Liver (tissue), 9 donors: ENCODE results near the gene CSNK1G2. TPM values are rescaled to one million over a fixed set of nuclear protein-coding genes. Genes with fewer than 3 reads are reported as not detected.

Experiments used
- DNase-seq: peaks from one replicate; pipeline ENCODE4 v3.0.0-alpha.2; 2017; ENCODE audit warnings: low spot score
- H3K27ac ChIP-seq, 2 donors: one replicate each; pipeline ENCODE4 v1.7.0; 2013; ENCODE audit warnings: inconsistent platforms in 2 of 2, low read length in 2 of 2, control low read depth in 1 of 2, low read depth in 1 of 2, mild to moderate bottlenecking in 1 of 2
- H3K27me3 ChIP-seq, 4 donors: one replicate each; pipeline versions ENCODE4 v1.6.1 to v1.7.0; 2013; ENCODE audit warnings: low read length in 3 of 4, inconsistent platforms in 1 of 4, mild to moderate bottlenecking in 1 of 4, moderate library complexity in 1 of 4; ENCODE audit not compliant: control insufficient read depth in 4 of 4, insufficient read depth in 4 of 4
- H3K36me3 ChIP-seq, 4 donors: one replicate each; pipeline versions ENCODE4 v1.6.1 to v1.7.0; 2013; ENCODE audit warnings: low read length in 3 of 4, mild to moderate bottlenecking in 3 of 4, low read depth in 1 of 4, moderate library complexity in 1 of 4; ENCODE audit not compliant: control insufficient read depth in 4 of 4, insufficient read depth in 3 of 4
- H3K4me1 ChIP-seq, 4 donors: one replicate each; pipeline versions ENCODE4 v1.6.1 to v1.7.0; 2013; ENCODE audit warnings: low read length in 3 of 4, mild to moderate bottlenecking in 3 of 4, moderate library complexity in 1 of 4; ENCODE audit not compliant: control insufficient read depth in 4 of 4, insufficient read depth in 4 of 4
- H3K4me3 ChIP-seq, 3 donors: one replicate each; pipeline versions ENCODE4 v1.6.1 to v1.7.0; 2013; ENCODE audit warnings: low read length in 3 of 3, control low read depth in 1 of 3, low read depth in 1 of 3, mild to moderate bottlenecking in 1 of 3
- H3K9ac ChIP-seq, 2 donors: one replicate each; pipeline ENCODE4 v1.7.0; 2013; ENCODE audit warnings: low read length in 2 of 2, mild to moderate bottlenecking in 2 of 2, moderate library complexity in 2 of 2, control low read depth in 1 of 2, low read depth in 1 of 2
- H3K9me3 ChIP-seq, 4 donors: one replicate each; pipeline versions ENCODE4 v1.6.1 to v1.7.0; 2013; ENCODE audit warnings: low read length in 3 of 4; ENCODE audit not compliant: control insufficient read depth in 4 of 4
- EGR1 ChIP-seq, 2 donors: IDR thresholded peaks; 2 replicates each; pipeline ENCODE4 v1.6.1; 2016 to 2018; ENCODE audit warnings: antibody characterized with exemption in 2 of 2, low read depth in 2 of 2
- FOXA1 ChIP-seq: IDR thresholded peaks from 2 replicates; pipeline ENCODE4 v1.6.1; 2016; ENCODE audit warnings: antibody characterized with exemption
- FOXA2 ChIP-seq: IDR thresholded peaks from 2 replicates; pipeline ENCODE4 v1.6.1; 2016; ENCODE audit warnings: antibody characterized with exemption
- GABPA ChIP-seq, 2 donors: IDR thresholded peaks in 1 of 2; conservative IDR thresholded peaks in 1 of 2; 2 replicates each; pipeline ENCODE4 v1.6.1; 2016; ENCODE audit warnings: antibody characterized with exemption in 2 of 2, mild to moderate bottlenecking in 1 of 2, moderate library complexity in 1 of 2
- HNF4A ChIP-seq, 2 donors: conservative IDR thresholded peaks; 2 replicates each; pipeline ENCODE4 v1.6.1; 2016; ENCODE audit warnings: antibody characterized with exemption in 2 of 2, mild to moderate bottlenecking in 2 of 2
- HNF4G ChIP-seq: IDR thresholded peaks from 2 replicates; pipeline ENCODE4 v1.6.1; 2016; ENCODE audit warnings: antibody characterized with exemption
- JUND ChIP-seq, 2 donors: IDR thresholded peaks; 2 replicates each; pipeline ENCODE4 v1.6.1; 2016; ENCODE audit warnings: antibody characterized with exemption in 2 of 2
- NR2F2 ChIP-seq: IDR thresholded peaks from 2 replicates; pipeline ENCODE4 v1.6.1; 2016; ENCODE audit warnings: antibody characterized with exemption
- RAD21 ChIP-seq, 2 donors: IDR thresholded peaks; 2 replicates each; pipeline ENCODE4 v1.6.1; 2016; ENCODE audit warnings: antibody characterized with exemption in 2 of 2, mild to moderate bottlenecking in 2 of 2
- RXRA ChIP-seq, 2 donors: IDR thresholded peaks; 2 replicates each; pipeline ENCODE4 v1.6.1; 2017 to 2018; ENCODE audit warnings: antibody characterized with exemption in 2 of 2, mild to moderate bottlenecking in 1 of 2
- SP1 ChIP-seq: IDR thresholded peaks from 2 replicates; pipeline ENCODE4 v1.6.1; 2018; ENCODE audit warnings: antibody characterized with exemption, mild to moderate bottlenecking
- TAF1 ChIP-seq: conservative IDR thresholded peaks from 2 replicates; pipeline ENCODE4 v1.6.1; 2016; ENCODE audit warnings: antibody characterized with exemption, mild to moderate bottlenecking
- YY1 ChIP-seq: IDR thresholded peaks from 2 replicates; pipeline ENCODE4 v1.6.1; 2016; ENCODE audit warnings: antibody characterized with exemption, mild to moderate bottlenecking
- WGBS: extraction: QIAGEN DNeasy Blood & Tissue Kit; methylation state at CpG from one replicate; pipeline ENCODE4 v1.1.7; 2013; 5-methylcytosine and 5-hydroxymethylcytosine counted together
- polyA plus RNA-seq, 2 donors: library from polyadenylated mRNA; stranded (reverse) in 1 of 2; unstranded in 1 of 2; fragments of 200-250 nt in 1 of 2; fragments of >200 nt in 1 of 2; fragmentation: Nextera tagmentation in 1 of 2; extraction: Ambion mirVana in 1 of 2; gene quantifications; one replicate each; pipeline versions ENCODE4 v1.2.1 to v1.2.3, GENCODE V29; 2013 to 2015
- total RNA-seq, 2 donors: library from RNA; depleted of rRNA; stranded (reverse); fragments of >200 nt; gene quantifications; one replicate each; pipeline ENCODE4 v1.2.3, GENCODE V29; 2014
- TF ChIP-seq, protein P1 (sequence below): IDR thresholded peaks from 2 replicates; pipeline ENCODE4 v1.6.1; 2016; ENCODE audit warnings: antibody characterized with exemption, mild to moderate bottlenecking
- TF ChIP-seq, protein P2 (sequence below): fragments of 150-350 bp; IDR thresholded peaks from 2 replicates; pipeline ENCODE4 v1.5.1; 2017; ENCODE audit warnings: improper control_type of control experiment, low read depth, low read length; ENCODE audit not compliant: missing input control
- TF ChIP-seq, protein P3 (sequence below): IDR thresholded peaks from 2 replicates; pipeline ENCODE4 v1.6.1; 2016; ENCODE audit warnings: antibody characterized with exemption
- TF ChIP-seq, protein P4 (sequence below): IDR thresholded peaks from 2 replicates; pipeline ENCODE4 v1.6.1; 2016; ENCODE audit warnings: antibody characterized with exemption
- donor health status: healthy.
- donor health status: healthy.
- donor health status: healthy.
- donor health status: healthy.
- donor health status: healthy.

The CSNK1G2 gene
- total and polyA plus RNA-seq, 4 donors: 3.5 to 30.6 (median 23.9) TPM

DNA sequence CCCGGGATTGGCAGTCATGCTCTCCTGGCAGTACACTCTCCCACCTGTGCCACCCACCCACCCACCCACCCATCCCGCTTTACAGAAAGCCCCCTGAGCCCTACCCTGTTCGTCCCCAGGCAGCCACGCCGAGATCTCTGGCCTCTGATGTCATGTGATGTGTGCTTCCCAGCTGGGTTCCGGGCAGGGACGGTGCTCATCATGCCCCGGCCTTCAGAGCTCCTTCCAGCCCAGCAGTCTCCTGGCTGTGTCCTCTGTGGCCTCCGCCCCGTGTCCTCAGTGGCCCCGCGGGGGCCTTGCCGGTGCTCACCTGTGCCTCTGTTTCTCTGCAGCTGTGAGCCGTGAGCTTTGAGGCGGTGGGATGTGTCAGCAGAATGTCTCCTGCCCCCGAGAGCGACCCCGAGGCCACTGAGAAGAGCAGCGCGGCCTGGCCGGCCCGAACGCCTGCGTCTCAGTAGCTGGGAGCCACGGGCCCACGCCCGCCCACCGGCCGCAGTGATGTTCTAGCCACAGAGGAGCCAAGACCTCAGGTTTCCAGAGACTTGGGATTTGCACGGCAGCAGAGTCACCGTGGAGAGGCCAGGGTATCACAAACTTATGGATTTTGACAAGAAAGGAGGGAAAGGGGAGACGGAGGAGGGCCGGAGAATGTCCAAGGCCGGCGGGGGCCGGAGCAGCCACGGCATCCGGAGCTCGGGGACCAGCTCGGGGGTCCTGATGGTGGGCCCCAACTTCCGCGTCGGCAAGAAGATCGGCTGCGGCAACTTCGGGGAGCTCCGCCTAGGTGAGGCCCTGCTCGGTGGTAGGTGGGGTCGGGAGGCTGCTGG, 28.4 kb downstream of the CSNK1G2 start:
- TF ChIP-seq FOXA1: no peak
- TF ChIP-seq HNF4A (conservative IDR thresholded peaks at IDR 0.05): no peak
- TF ChIP-seq, protein P1, sequence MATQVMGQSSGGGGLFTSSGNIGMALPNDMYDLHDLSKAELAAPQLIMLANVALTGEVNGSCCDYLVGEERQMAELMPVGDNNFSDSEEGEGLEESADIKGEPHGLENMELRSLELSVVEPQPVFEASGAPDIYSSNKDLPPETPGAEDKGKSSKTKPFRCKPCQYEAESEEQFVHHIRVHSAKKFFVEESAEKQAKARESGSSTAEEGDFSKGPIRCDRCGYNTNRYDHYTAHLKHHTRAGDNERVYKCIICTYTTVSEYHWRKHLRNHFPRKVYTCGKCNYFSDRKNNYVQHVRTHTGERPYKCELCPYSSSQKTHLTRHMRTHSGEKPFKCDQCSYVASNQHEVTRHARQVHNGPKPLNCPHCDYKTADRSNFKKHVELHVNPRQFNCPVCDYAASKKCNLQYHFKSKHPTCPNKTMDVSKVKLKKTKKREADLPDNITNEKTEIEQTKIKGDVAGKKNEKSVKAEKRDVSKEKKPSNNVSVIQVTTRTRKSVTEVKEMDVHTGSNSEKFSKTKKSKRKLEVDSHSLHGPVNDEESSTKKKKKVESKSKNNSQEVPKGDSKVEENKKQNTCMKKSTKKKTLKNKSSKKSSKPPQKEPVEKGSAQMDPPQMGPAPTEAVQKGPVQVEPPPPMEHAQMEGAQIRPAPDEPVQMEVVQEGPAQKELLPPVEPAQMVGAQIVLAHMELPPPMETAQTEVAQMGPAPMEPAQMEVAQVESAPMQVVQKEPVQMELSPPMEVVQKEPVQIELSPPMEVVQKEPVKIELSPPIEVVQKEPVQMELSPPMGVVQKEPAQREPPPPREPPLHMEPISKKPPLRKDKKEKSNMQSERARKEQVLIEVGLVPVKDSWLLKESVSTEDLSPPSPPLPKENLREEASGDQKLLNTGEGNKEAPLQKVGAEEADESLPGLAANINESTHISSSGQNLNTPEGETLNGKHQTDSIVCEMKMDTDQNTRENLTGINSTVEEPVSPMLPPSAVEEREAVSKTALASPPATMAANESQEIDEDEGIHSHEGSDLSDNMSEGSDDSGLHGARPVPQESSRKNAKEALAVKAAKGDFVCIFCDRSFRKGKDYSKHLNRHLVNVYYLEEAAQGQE: no peak
- TF ChIP-seq SP1: no peak
- no peak for TF ChIP-seq GABPA (IDR thresholded peaks at IDR 0.05 in 1 of 2, conservative IDR thresholded peaks at IDR 0.05 in 1 of 2)
- TF ChIP-seq EGR1 (IDR thresholded peaks at IDR 0.05; ENCODE audit: low read depth in 2 of 2): no peak
- TF ChIP-seq NR2F2: no peak
- TF ChIP-seq, protein P2, sequence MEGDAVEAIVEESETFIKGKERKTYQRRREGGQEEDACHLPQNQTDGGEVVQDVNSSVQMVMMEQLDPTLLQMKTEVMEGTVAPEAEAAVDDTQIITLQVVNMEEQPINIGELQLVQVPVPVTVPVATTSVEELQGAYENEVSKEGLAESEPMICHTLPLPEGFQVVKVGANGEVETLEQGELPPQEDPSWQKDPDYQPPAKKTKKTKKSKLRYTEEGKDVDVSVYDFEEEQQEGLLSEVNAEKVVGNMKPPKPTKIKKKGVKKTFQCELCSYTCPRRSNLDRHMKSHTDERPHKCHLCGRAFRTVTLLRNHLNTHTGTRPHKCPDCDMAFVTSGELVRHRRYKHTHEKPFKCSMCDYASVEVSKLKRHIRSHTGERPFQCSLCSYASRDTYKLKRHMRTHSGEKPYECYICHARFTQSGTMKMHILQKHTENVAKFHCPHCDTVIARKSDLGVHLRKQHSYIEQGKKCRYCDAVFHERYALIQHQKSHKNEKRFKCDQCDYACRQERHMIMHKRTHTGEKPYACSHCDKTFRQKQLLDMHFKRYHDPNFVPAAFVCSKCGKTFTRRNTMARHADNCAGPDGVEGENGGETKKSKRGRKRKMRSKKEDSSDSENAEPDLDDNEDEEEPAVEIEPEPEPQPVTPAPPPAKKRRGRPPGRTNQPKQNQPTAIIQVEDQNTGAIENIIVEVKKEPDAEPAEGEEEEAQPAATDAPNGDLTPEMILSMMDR: no peak
- TF ChIP-seq, protein P3, sequence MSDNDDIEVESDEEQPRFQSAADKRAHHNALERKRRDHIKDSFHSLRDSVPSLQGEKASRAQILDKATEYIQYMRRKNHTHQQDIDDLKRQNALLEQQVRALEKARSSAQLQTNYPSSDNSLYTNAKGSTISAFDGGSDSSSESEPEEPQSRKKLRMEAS: no peak
- TF ChIP-seq JUND (IDR thresholded peaks at IDR 0.05): no peak
- no peak for TF ChIP-seq YY1
- TF ChIP-seq HNF4G: no peak
- no peak for TF ChIP-seq RAD21 (IDR thresholded peaks at IDR 0.05)
- no peak for TF ChIP-seq FOXA2
- no peak for TF ChIP-seq TAF1
- Histone ChIP-seq H3K27ac (no peak overlapping the region), H3K4me1 (no peaks in the 10 kb centered on the region), H3K9me3 (no peaks in the 10 kb centered on the region), H3K9ac (no peak overlapping the region), H3K4me3 (no peak overlapping the region), H3K27me3 (no peaks in the 10 kb centered on the region), H3K36me3 (peaks cover 0 to 17% (median 0%) of the 10 kb centered on the region in 4 donors)
- no peak for DNase-seq
- WGBS: 96% methylated on average over 49 of the region's 49 CpGs

DNA sequence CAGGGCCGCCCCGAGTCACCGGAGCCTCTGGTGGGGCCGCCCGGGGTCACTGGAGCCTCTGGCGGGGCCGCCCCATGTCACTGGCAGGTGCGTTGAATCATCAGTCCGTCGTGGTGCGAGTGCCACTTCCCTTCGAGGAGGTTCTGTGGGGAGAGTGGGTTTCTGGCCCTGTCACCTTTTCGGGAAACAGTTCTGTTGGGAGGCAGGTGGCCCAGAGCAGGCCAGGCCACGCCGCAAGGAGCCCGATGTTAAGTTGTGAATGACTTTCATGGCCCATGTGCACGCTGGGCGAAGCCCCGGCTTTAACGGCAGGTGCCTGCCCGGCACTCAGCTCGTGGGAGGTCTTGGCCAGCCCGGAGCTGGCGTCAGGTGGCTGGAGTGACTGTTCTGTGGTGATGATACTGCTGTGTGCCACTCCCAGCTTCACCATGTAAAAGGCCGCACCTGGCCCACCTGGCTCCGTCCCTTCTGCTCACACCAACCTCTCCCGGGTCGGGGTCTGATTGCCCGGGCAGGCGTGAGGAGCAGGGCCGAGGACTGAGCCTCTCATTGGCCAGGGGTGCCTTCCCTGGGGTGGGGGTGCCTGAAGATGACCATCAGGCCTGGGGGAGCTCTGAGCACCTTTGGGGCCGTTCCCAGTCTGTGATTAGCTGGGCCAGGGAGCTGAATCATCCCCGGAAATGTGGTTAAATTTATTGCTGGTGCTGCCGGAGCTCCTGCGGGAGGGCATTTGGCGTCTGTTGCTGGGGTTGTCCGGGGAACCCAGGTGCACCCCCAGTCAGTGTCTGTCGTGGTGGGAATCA, 29.2 kb downstream of the CSNK1G2 start:
- WGBS: 95% methylated on average over 38 of the region's 38 CpGs
- no peak overlapping the region for H3K4me3 ChIP-seq
- H3K36me3 ChIP-seq: peaks cover 0 to 22% (median 3%) of the 10 kb centered on the region in 4 donors
- H3K27me3 ChIP-seq: no peaks in the 10 kb centered on the region
- H3K4me1 ChIP-seq: no peaks in the 10 kb centered on the region
- no peak for TF ChIP-seq YY1
- TF ChIP-seq, protein P4, sequence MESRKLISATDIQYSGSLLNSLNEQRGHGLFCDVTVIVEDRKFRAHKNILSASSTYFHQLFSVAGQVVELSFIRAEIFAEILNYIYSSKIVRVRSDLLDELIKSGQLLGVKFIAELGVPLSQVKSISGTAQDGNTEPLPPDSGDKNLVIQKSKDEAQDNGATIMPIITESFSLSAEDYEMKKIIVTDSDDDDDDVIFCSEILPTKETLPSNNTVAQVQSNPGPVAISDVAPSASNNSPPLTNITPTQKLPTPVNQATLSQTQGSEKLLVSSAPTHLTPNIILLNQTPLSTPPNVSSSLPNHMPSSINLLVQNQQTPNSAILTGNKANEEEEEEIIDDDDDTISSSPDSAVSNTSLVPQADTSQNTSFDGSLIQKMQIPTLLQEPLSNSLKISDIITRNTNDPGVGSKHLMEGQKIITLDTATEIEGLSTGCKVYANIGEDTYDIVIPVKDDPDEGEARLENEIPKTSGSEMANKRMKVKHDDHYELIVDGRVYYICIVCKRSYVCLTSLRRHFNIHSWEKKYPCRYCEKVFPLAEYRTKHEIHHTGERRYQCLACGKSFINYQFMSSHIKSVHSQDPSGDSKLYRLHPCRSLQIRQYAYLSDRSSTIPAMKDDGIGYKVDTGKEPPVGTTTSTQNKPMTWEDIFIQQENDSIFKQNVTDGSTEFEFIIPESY: no peak
- no peak for TF ChIP-seq GABPA (IDR thresholded peaks at IDR 0.05 in 1 of 2, conservative IDR thresholded peaks at IDR 0.05 in 1 of 2)
- TF ChIP-seq HNF4G: no peak
- TF ChIP-seq, protein P2: no peak
- TF ChIP-seq NR2F2: no peak
- no peak for TF ChIP-seq SP1
- TF ChIP-seq FOXA1: no peak
- TF ChIP-seq, protein P3: no peak
- no peak for TF ChIP-seq RXRA (IDR thresholded peaks at IDR 0.05)
- TF ChIP-seq HNF4A (conservative IDR thresholded peaks at IDR 0.05): no peak
- no peak overlapping the region for H3K27ac ChIP-seq
- H3K9ac ChIP-seq: no peak overlapping the region
- H3K9me3 ChIP-seq: no peaks in the 10 kb centered on the region
- DNase-seq: no peak
